Tibial nerve (tissue), 4 donors: ENCODE data around the gene RIN3. TPM values are rescaled to one million over a fixed set of nuclear protein-coding genes. Genes with fewer than 3 reads are reported as not detected.

Source experiments
- DNase-seq, 2 donors: peaks; one replicate each; pipeline ENCODE4 v3.0.0-alpha.2; 2019; ENCODE audit warnings: low spot score in 2 of 2
- H3K27ac ChIP-seq, 4 donors: fragments of 200-600 bp; sonication (generic) in 3 of 4; one replicate each; pipeline ENCODE4 v1.5.1; 2017 to 2019; ENCODE audit warnings: mild to moderate bottlenecking in 1 of 4
- H3K27me3 ChIP-seq, 2 donors: fragments of 200-600 bp; sonication (generic) in 1 of 2; one replicate each; pipeline versions ENCODE4 v1.5.1 to v1.6.0; 2017 to 2019
- H3K36me3 ChIP-seq, 3 donors: fragments of 200-600 bp; sonication (generic); one replicate each; pipeline ENCODE4 v1.5.1; 2018 to 2019
- H3K4me1 ChIP-seq, 4 donors: fragments of 200-600 bp; sonication (generic) in 3 of 4; one replicate each; pipeline ENCODE4 v1.5.1; 2017 to 2019
- H3K4me3 ChIP-seq, 4 donors: fragments of 200-600 bp; sonication (generic) in 3 of 4; one replicate each; pipeline ENCODE4 v1.5.1; 2017 to 2019; ENCODE audit warnings: mild to moderate bottlenecking in 1 of 4, moderate library complexity in 1 of 4
- H3K9me3 ChIP-seq, 4 donors: fragments of 200-600 bp; sonication (generic) in 3 of 4; one replicate each; pipeline ENCODE4 v1.5.1; 2017 to 2019
- EP300 ChIP-seq, 2 donors: sonication (generic); formaldehyde crosslinking; IDR thresholded peaks; one replicate each; pipeline ENCODE4 v1.6.1; 2017; ENCODE audit warnings: antibody characterized with exemption in 2 of 2, mild to moderate bottlenecking in 1 of 2
- POLR2A ChIP-seq, 2 donors: fragments of 450-650 bp; IDR thresholded peaks; one replicate each; pipeline ENCODE4 v1.6.1; 2017; ENCODE audit warnings: antibody characterized with exemption in 2 of 2, mild to moderate bottlenecking in 2 of 2, moderate library complexity in 2 of 2
- WGBS, 2 donors: methylation state at CpG; one replicate each; pipeline ENCODE4 v1.1.5; 2018; 5-methylcytosine and 5-hydroxymethylcytosine counted together
- total RNA-seq, 4 donors: library from RNA; depleted of rRNA; stranded (reverse); fragments of >200 nt; gene quantifications; one replicate each; pipeline ENCODE4 v1.1.0, GENCODE V29; 2016
- TF ChIP-seq, protein P1 (sequence below), 5 experiments: fragments of 200-600 bp in 3 of 5; fragments of 450-650 bp in 2 of 5; sonication (generic) in 3 of 5; IDR thresholded peaks; one replicate each; pipeline ENCODE4 v1.5.1; 2016 to 2019; ENCODE audit warnings: antibody characterized with exemption in 5 of 5, mild to moderate bottlenecking in 3 of 5, moderate library complexity in 2 of 5

RIN3 gene
- total RNA-seq, 4 donors from 2014 or later: 14.2 to 34.2 (median 15.5) TPM

DNA sequence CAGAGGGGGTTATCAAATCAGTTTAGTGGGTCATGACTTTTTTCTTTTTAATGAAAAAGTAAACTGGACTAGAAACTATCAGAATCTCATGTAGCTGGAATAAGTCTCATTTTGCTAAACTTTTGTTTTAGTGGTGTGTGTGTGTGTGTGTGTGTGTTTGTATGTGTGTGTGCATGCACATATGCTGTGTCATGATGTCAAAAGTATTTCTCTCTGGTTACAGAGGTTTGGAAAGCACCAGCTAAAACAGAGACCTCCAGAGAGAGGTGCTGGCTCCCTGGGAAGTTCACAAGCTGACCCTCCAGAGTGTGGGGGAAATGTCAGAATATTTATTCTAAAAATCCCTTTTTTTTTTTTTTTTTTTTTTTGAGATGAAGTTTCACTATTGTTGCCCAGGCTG is 120.1 kb downstream of the RIN3 start:
- Histone ChIP-seq H3K27ac (no peak overlapping the region), H3K4me1 (peaks cover 0 to 14% (median 0%) of the 10 kb centered on the region in 4 donors), H3K9me3 (peaks cover 0 to 3% (median 0%) of the 10 kb centered on the region in 4 donors), H3K4me3 (no peak overlapping the region), H3K36me3 (no peaks in the 10 kb centered on the region), H3K27me3 (no peaks in the 10 kb centered on the region)
- DNase-seq: no peak
- TF ChIP-seq EP300 (IDR thresholded peaks at IDR 0.05) (no peak), POLR2A (IDR thresholded peaks at IDR 0.05) (no peak)
- TF ChIP-seq, protein P1, sequence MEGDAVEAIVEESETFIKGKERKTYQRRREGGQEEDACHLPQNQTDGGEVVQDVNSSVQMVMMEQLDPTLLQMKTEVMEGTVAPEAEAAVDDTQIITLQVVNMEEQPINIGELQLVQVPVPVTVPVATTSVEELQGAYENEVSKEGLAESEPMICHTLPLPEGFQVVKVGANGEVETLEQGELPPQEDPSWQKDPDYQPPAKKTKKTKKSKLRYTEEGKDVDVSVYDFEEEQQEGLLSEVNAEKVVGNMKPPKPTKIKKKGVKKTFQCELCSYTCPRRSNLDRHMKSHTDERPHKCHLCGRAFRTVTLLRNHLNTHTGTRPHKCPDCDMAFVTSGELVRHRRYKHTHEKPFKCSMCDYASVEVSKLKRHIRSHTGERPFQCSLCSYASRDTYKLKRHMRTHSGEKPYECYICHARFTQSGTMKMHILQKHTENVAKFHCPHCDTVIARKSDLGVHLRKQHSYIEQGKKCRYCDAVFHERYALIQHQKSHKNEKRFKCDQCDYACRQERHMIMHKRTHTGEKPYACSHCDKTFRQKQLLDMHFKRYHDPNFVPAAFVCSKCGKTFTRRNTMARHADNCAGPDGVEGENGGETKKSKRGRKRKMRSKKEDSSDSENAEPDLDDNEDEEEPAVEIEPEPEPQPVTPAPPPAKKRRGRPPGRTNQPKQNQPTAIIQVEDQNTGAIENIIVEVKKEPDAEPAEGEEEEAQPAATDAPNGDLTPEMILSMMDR (IDR thresholded peaks at IDR 0.05): no peak

DNA sequence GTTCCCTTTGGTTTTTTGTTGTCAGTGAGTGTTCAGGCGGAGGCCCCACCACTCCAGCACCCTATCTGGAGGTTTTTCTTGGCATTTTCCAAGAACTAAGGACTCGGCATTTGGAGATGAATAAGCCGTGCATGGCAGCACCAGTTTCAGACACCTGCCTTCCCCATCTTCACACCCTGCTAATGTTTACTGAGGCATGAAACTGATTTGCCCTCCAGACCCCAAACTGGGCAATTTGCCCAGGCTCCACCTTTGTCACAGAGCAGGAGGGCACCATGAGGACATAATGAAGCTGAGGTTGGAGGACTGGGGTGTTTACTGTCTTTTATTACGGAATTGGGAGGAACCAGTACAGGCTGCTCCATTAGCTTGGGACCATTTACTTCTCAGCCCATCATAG is 121.5 kb downstream of the RIN3 start:
- TF ChIP-seq POLR2A (IDR thresholded peaks at IDR 0.05) (no peak), EP300 (IDR thresholded peaks at IDR 0.05) (no peak)
- TF ChIP-seq, protein P1 (IDR thresholded peaks at IDR 0.05): no peak
- no peak for DNase-seq
- Histone ChIP-seq H3K27ac (no peak overlapping the region), H3K27me3 (no peaks in the 10 kb centered on the region), H3K36me3 (no peaks in the 10 kb centered on the region), H3K4me1 (peaks cover 0 to 14% (median 0%) of the 10 kb centered on the region in 4 donors), H3K4me3 (no peak overlapping the region), H3K9me3 (no peaks in the 10 kb centered on the region)
- 70 to 75% methylated on average over 4 of the region's 4 CpGs for WGBS, 2 donors

DNA sequence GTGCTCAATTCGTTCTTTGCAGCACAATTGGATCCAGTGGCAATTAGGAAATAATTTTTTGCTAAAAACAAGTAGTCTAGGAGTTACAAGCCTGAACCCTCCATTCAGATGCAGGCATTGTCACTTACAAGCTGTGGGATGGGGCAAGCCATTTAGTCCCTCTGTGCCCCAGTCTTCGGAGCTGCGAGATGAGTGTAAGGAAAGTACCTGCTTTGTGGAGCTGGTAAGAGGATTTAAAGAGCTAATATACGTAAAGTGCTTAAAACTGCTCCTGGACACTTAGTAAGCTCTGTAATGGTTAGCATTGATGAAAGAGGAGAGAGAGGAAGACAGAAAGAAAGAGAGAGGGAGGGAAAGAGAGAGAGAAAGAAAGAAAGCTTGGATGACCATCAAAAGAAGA is 122.3 kb downstream of the RIN3 start:
- TF ChIP-seq POLR2A (IDR thresholded peaks at IDR 0.05) (no peak), EP300 (IDR thresholded peaks at IDR 0.05) (no peak)
- TF ChIP-seq, protein P1 (IDR thresholded peaks at IDR 0.05): no peak
- 91 to 96% methylated on average over 4 of the region's 4 CpGs for WGBS, 2 donors
- Histone ChIP-seq H3K27ac (no peak overlapping the region), H3K4me1 (peaks cover 0 to 14% (median 0%) of the 10 kb centered on the region in 4 donors), H3K9me3 (no peaks in the 10 kb centered on the region), H3K36me3 (no peaks in the 10 kb centered on the region), H3K4me3 (no peak overlapping the region), H3K27me3 (no peaks in the 10 kb centered on the region)
- no peak for DNase-seq

DNA sequence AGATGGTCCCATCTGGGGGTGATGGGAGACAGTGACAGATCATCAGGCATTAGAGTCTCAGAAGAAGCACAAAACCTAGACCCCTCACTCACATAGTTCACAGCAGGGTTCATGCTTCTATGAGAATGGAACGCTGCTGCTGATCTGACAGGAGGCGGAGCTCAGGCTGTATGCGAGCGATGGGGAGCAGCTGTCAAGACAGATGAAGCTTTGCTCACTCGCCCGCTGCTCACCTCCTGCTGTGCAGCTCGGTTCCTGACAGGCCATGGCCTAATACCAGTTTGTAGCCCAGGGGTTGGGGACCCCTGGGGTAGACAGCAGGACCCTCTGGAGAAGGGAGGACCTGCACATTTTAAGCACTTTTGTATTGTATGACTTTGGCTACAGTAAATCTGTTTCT is 123.6 kb downstream of the RIN3 start:
- 47 to 65% methylated on average over 5 to 7 of the region's 7 CpGs for WGBS, 2 donors
- H3K27ac ChIP-seq: no peak overlapping the region
- TF ChIP-seq POLR2A (IDR thresholded peaks at IDR 0.05) (no peak), EP300 (IDR thresholded peaks at IDR 0.05) (no peak)
- TF ChIP-seq, protein P1 (IDR thresholded peaks at IDR 0.05): no peak

DNA sequence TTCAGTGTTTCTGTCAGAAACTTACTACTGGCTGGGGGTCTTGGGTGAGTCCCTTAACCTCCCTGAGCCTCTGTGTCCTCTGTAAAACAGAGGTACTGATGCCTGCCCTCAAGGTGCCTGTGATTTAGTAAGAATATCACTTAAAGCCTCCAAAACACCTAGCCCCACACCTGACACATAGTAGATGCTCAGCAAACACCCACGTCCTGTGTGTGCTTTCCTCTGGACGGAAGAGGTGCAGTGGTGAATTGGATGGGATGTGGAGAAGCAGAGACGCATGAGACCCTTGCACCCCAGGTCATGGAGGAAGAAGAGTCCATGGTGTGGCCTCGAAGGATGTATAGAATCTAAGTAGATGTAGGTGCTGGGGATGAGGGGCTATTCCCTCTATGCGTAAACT is 124.3 kb downstream of the RIN3 start:
- Histone ChIP-seq H3K27me3 (no peaks in the 10 kb centered on the region), H3K27ac (no peak overlapping the region), H3K4me1 (peaks cover 0 to 8% (median 0%) of the 10 kb centered on the region in 4 donors), H3K4me3 (no peak overlapping the region), H3K36me3 (peaks cover 0 to 15% (median 0%) of the 10 kb centered on the region in 3 donors), H3K9me3 (no peaks in the 10 kb centered on the region)
- DNase-seq: no peak
- WGBS, 2 donors: 91% methylated on average over 5 of the region's 5 CpGs
- no peak for TF ChIP-seq EP300 (IDR thresholded peaks at IDR 0.05)
- TF ChIP-seq POLR2A (IDR thresholded peaks at IDR 0.05): no peak
- TF ChIP-seq, protein P1 (IDR thresholded peaks at IDR 0.05): no peak

More for the DNA sequence above, 123.6 kb downstream of the RIN3 start:
- H3K36me3 ChIP-seq: peaks cover 0 to 9% (median 0%) of the 10 kb centered on the region in 3 donors
- peaks cover 0 to 14% (median 0%) of the 10 kb centered on the region in 4 donors for H3K4me1 ChIP-seq
- no peak for DNase-seq
- no peaks in the 10 kb centered on the region for H3K9me3 ChIP-seq
- no peak overlapping the region for H3K4me3 ChIP-seq
- H3K27me3 ChIP-seq: no peaks in the 10 kb centered on the region
